Transverse colon (tissue), 4 donors: Measurements from ENCODE around the gene RAB37. TPM values are rescaled to one million over a fixed set of nuclear protein-coding genes. Genes with fewer than 3 reads are reported as not detected.

Experiments
- DNase-seq: peaks from one replicate; pipeline ENCODE4 v3.0.0-alpha.2; 2019
- H3K27ac ChIP-seq, 4 donors: fragments of 200-600 bp; sonication (generic); 2 replicates each; pipeline ENCODE4 v1.5.1; 2016 to 2018; ENCODE audit warnings: inconsistent platforms in 4 of 4
- H3K27me3 ChIP-seq: fragments of 200-600 bp; sonication (generic); 2 replicates; pipeline ENCODE4 v1.5.1; 2017; ENCODE audit warnings: inconsistent platforms
- H3K36me3 ChIP-seq, 4 donors: fragments of 200-600 bp; sonication (generic); 2 replicates each; pipeline ENCODE4 v1.5.1; 2017 to 2019; ENCODE audit warnings: inconsistent platforms in 4 of 4
- H3K4me1 ChIP-seq, 4 donors: fragments of 200-600 bp; sonication (generic); 2 replicates each; pipeline ENCODE4 v1.5.1; 2017 to 2020; ENCODE audit warnings: inconsistent platforms in 4 of 4
- H3K4me3 ChIP-seq, 4 donors: fragments of 200-600 bp; sonication (generic); 1 replicate in 1 of 4; 2 replicates in 3 of 4; pipeline versions ENCODE4 v1.5.1 to v1.6.1; 2017 to 2019; ENCODE audit warnings: inconsistent platforms in 4 of 4
- H3K9me3 ChIP-seq, 2 donors: fragments of 200-600 bp; sonication (generic); 2 replicates each; pipeline ENCODE4 v1.5.1; 2017 to 2019; ENCODE audit warnings: inconsistent platforms in 2 of 2
- CTCF ChIP-seq, 5 experiments: fragments of 200-600 bp in 3 of 5; fragments of 450-650 bp in 2 of 5; sonication (generic) in 3 of 5; IDR thresholded peaks; 1 replicate in 2 of 5; 2 replicates in 3 of 5; pipeline ENCODE4 v1.5.1; 2016 to 2017; ENCODE audit warnings: antibody characterized with exemption in 5 of 5, inconsistent platforms in 3 of 5, mild to moderate bottlenecking in 2 of 5, moderate library complexity in 1 of 5
- EP300 ChIP-seq: sonication (generic); formaldehyde crosslinking; IDR thresholded peaks from one replicate; pipeline ENCODE4 v1.6.1; 2017; ENCODE audit warnings: antibody characterized with exemption, low read depth
- POLR2A ChIP-seq: fragments of 450-650 bp; IDR thresholded peaks from one replicate; pipeline ENCODE4 v1.6.1; 2016; ENCODE audit warnings: antibody characterized with exemption, mild to moderate bottlenecking, moderate library complexity
- POLR2AphosphoS5 ChIP-seq, 3 donors: sonication (generic); formaldehyde crosslinking; IDR thresholded peaks; one replicate each; pipeline ENCODE4 v1.6.1; 2016; ENCODE audit warnings: antibody characterized with exemption in 3 of 3
- WGBS, 2 donors: methylation state at CpG; one replicate each; pipeline ENCODE4 v1.1.5; 2018; ENCODE audit warnings: low coverage in 1 of 2; 5-methylcytosine and 5-hydroxymethylcytosine counted together
- in situ Hi-C, 4 donors: fragments of 200-750 bp; cut with MboI; loops; one replicate each; pipeline versions ENCODE4 v1.15.0 to v1.15.1; 2017; ENCODE audit warnings: low sequenced_read_pairs in 3 of 4, low pct_ligation_motif_present in 1 of 4, low pct_unique_long_range_greater_than_20kb in 1 of 4
- intact Hi-C: fragments of 100-400 bp; cut with DNase I; formaldehyde crosslinking; loops from one replicate; pipeline ENCODE4 v1.15.1; 2023; ENCODE audit warnings: low total_unique reads
- total RNA-seq, 4 donors: library from RNA; depleted of rRNA; stranded (reverse); fragments of >200 nt; gene quantifications; one replicate each; pipeline ENCODE4 v1.1.0, GENCODE V29; 2016

The RAB37 gene
- total RNA-seq, 4 donors from 2014 or later = 5.2 to 10.5 (median 5.4) TPM; not detected in 1

DNA sequence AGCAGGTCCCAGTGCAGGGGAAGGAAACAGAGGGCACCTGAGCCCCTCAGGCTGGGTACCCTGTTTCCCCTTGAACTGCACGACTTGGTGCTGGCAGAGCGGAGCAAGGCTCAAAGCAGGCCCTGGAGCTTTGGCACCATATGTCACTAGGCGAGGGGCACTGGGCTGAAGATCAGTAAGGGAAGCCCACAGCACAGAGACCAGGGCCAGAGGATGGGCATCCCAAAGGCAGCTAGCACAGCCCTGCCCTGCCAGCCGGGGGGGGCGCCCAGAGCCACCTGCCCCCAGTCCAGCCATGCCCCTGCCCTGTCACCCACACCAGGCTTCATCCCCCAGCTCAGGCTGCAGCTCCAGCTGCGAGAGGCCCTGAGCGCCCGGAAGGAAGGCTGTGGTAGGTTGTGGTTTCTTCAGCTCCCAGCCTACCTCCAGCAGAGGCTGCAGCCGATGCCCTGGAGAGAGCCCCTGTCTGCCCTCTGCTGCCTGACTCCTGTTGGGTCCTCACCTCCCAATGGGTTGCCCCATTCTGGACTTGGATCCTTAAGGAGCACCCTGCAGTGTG lies 22.3 kb downstream of the RAB37 start:
- Histone ChIP-seq H3K36me3 (no peaks in the 10 kb centered on the region), H3K27ac (peak overlapping the region; percentile 33 to 65 (median 44)), H3K27me3 (no peaks in the 10 kb centered on the region), H3K9me3 (no peaks in the 10 kb centered on the region), H3K4me3 (no peak overlapping the region), H3K4me1 (peaks cover 44 to 80% (median 66%) of the 10 kb centered on the region in 4 donors)
- WGBS, 2 donors = 77% methylated on average over 7 of the region's 9 CpGs; no CpG with 5 or more reads in 1 of the 2 donors
- in situ Hi-C loops = no loop called here
- TF ChIP-seq POLR2AphosphoS5 (IDR thresholded peaks at IDR 0.05) (no peak), CTCF (IDR thresholded peaks at IDR 0.05) (no peak), EP300 (no peak), POLR2A (no peak)
- peak; percentile 69 for DNase-seq
- intact Hi-C loops = no loop called here

- H3K27ac ChIP-seq = peak overlapping the region; percentile 33 to 65 (median 44)
- in situ Hi-C loops = no loop called here
Measured at GRCh38 chr17:74759941-74760340, 22.9 kb downstream of the RAB37 start.

GRCh38 chr17:74760404-74761105 lies 23.5 kb downstream of the RAB37 start:
- 40 to 75% methylated on average over 1 to 7 of the region's 7 CpGs for WGBS, 2 donors
- Histone ChIP-seq H3K27ac (peak overlapping the region in 3 of 4 donors; percentile 33 to 65 (median 44)), H3K27me3 (no peaks in the 10 kb centered on the region), H3K4me1 (peaks cover 44 to 88% (median 68%) of the 10 kb centered on the region in 4 donors), H3K9me3 (no peaks in the 10 kb centered on the region), H3K4me3 (no peak overlapping the region), H3K36me3 (no peaks in the 10 kb centered on the region)
- in situ Hi-C loops = no loop called here
- intact Hi-C loops = no loop called here
- TF ChIP-seq EP300 (no peak), CTCF (IDR thresholded peaks at IDR 0.05) (no peak), POLR2A (no peak), POLR2AphosphoS5 (IDR thresholded peaks at IDR 0.05) (no peak)
- DNase-seq = no peak

More at GRCh38 chr17:74759941-74760340, 22.9 kb downstream of the RAB37 start:
- no peak overlapping the region for H3K4me3 ChIP-seq
- intact Hi-C loops = no loop called here
- H3K9me3 ChIP-seq = no peaks in the 10 kb centered on the region
- no peaks in the 10 kb centered on the region for H3K27me3 ChIP-seq
- no peak for DNase-seq
- H3K4me1 ChIP-seq = peaks cover 44 to 86% (median 68%) of the 10 kb centered on the region in 4 donors
- WGBS, 2 donors = 58% methylated on average over 8 of the region's 10 CpGs; no CpG with 5 or more reads in 1 of the 2 donors
- H3K36me3 ChIP-seq = no peaks in the 10 kb centered on the region
- TF ChIP-seq POLR2AphosphoS5 (IDR thresholded peaks at IDR 0.05) (no peak), POLR2A (no peak), CTCF (IDR thresholded peaks at IDR 0.05) (no peak), EP300 (no peak)

- 70% methylated on average over 5 of the region's 5 CpGs; no CpG with 5 or more reads in 1 of the 2 donors for WGBS, 2 donors
- intact Hi-C loops (no loop called here), in situ Hi-C loops (no loop called here)
- Histone ChIP-seq H3K27me3 (no peaks in the 10 kb centered on the region), H3K9me3 (no peaks in the 10 kb centered on the region), H3K27ac (peak overlapping the region in 1 of 4 donors; percentile 65), H3K4me1 (peaks cover 44 to 86% (median 68%) of the 10 kb centered on the region in 4 donors), H3K4me3 (no peak overlapping the region), H3K36me3 (no peaks in the 10 kb centered on the region)
- DNase-seq = no peak
- TF ChIP-seq CTCF (IDR thresholded peaks at IDR 0.05) = no peak
- TF ChIP-seq POLR2A = no peak
- no peak for TF ChIP-seq POLR2AphosphoS5 (IDR thresholded peaks at IDR 0.05)
- no peak for TF ChIP-seq EP300
Measured at GRCh38 chr17:74761419-74761818, 24.4 kb downstream of the RAB37 start.
